Stimulated activated CD8-positive, alpha-beta memory T cell treated with anti-CD3 and anti-CD28 coated beads, Interleukin-12 subunit alpha, Interleukin-12 subunit beta, amount 100 ng/mL, for 24 hours (primary cell): ENCODE measurements around the gene HIPK1.
"Not testable (repeated sequence)": the region's sequence is repeated elsewhere in the genome, so short reads cannot be mapped to it uniquely, and the experiment has no call there.

Experiments
- DNase-seq: peaks from one replicate; pipeline ENCODE4 v3.0.0-alpha.2; 2020; ENCODE audit errors: extremely low read depth

The HIPK1 gene

GRCh38 chr1:113945329-113945728 is 16.2 kb downstream of the HIPK1 start:
- no peak for DNase-seq

- DNase-seq, result no peak
Measured at GRCh38 chr1:113946112-113946511, 17.0 kb downstream of the HIPK1 start.

GRCh38 chr1:113946678-113947387 is 17.7 kb downstream of the HIPK1 start:
- DNase-seq, result no peak

- DNase-seq, result no peak
Measured at GRCh38 chr1:113947388-113948107, 18.4 kb downstream of the HIPK1 start.

DNA sequence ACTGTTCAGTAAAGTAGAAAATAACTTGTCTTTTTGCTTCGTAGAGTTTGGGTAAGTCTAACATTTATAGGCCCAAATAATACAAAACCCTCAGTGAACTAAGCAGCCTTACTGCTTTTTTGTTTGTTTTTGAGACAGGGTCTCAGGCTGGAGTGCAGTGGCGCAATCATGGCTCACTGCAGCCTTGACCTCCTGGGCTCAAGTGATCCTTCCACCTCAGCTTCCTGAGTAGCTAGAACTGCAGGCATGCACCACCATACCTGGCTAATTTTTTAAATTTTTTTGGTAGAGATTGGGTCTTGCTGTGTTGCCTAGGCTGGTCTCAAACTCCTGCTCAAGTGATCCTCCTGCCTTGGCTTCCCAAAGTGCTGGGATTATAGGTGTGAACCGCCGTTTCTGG is 19.0 kb downstream of the HIPK1 start:
- DNase-seq, result not testable (repeated sequence)

DNA sequence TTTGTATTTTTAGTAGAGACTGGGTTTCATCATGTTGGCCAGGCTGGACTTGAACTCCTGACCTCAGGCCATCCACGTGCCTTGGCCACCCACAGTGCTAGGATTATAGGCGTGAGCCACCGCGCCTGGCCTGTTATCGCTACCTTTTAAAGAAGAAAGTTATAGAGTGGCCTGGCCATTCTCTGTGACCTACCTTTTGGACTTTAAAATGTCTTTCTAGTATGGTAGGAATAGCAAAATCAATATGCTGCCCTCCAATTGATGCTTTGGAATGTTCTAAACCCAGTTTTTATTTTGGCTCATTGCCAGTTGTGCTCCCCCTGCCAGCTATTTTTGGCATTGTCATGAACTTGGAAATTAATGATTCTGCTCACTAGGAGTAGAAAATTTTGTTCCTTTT is 19.9 kb downstream of the HIPK1 start:
- no peak for DNase-seq

- DNase-seq, result no peak
Measured at GRCh38 chr1:113950908-113951307, 21.8 kb downstream of the HIPK1 start.

GRCh38 chr1:113951719-113952118 is 22.6 kb downstream of the HIPK1 start:
- DNase-seq, result no peak

GRCh38 chr1:113957984-113958383 is 28.9 kb downstream of the HIPK1 start:
- no peak for DNase-seq

- no peak for DNase-seq
Measured at GRCh38 chr1:113958691-113959090, 29.6 kb downstream of the HIPK1 start.

DNA sequence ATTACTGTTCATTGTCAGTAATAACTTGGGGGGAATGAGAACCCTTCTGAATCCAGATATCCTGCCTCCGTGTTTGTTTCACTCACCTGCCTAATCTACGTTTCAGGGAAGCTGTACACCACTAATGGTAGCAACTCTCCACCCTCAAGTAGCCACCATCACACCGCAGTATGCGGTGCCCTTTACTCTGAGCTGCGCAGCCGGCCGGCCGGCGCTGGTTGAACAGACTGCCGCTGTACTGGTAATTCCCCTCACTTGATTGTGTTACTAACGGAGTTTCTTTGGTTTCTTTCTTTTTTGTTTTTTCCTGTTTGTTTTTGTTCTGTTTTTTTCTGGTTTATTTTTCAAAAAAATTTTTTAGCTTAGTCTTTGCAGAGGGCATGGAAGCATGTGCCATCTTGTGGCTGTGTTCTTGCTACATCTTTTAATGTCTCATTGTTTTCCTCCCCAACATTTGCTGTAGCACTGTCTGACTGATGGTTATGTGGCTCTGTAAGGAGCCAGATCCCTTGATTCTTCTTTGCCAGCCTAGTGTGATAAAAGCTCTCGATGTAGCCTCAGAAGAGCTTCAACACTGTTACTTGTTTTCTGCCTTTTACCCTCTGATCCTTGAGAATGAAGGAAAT is 34.3 kb downstream of the HIPK1 start:
- DNase-seq, result no peak

- DNase-seq, result no peak
Measured at GRCh38 chr1:113965703-113966412, 36.7 kb downstream of the HIPK1 start.

- no peak for DNase-seq
Measured at GRCh38 chr1:113972954-113973353, 43.8 kb downstream of the HIPK1 start.

DNA sequence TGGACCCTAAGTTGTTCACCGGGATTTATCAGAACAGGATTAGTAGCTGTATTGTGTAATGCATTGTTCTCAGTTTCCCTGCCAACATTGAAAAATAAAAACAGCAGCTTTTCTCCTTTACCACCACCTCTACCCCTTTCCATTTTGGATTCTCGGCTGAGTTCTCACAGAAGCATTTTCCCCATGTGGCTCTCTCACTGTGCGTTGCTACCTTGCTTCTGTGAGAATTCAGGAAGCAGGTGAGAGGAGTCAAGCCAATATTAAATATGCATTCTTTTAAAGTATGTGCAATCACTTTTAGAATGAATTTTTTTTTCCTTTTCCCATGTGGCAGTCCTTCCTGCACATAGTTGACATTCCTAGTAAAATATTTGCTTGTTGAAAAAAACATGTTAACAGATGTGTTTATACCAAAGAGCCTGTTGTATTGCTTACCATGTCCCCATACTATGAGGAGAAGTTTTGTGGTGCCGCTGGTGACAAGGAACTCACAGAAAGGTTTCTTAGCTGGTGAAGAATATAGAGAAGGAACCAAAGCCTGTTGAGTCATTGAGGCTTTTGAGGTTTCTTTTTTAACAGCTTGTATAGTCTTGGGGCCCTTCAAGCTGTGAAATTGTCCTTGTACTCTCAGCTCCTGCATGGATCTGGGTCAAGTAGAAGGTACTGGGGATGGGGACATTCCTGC is 46.2 kb downstream of the HIPK1 start:
- no peak for DNase-seq

DNA sequence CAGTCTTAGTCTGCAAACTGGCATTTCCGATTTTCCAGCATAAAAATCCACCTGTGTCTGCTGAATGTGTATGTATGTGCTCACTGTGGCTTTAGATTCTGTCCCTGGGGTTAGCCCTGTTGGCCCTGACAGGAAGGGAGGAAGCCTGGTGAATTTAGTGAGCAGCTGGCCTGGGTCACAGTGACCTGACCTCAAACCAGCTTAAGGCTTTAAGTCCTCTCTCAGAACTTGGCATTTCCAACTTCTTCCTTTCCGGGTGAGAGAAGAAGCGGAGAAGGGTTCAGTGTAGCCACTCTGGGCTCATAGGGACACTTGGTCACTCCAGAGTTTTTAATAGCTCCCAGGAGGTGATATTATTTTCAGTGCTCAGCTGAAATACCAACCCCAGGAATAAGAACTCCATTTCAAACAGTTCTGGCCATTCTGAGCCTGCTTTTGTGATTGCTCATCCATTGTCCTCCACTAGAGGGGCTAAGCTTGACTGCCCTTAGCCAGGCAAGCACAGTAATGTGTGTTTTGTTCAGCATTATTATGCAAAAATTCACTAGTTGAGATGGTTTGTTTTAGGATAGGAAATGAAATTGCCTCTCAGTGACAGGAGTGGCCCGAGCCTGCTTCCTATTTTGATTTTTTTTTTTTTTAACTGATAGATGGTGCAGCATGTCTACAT is 47.6 kb downstream of the HIPK1 start:
- no peak for DNase-seq

GRCh38 chr1:113977906-113978305 is 48.8 kb downstream of the HIPK1 start:
- no peak for DNase-seq

DNA sequence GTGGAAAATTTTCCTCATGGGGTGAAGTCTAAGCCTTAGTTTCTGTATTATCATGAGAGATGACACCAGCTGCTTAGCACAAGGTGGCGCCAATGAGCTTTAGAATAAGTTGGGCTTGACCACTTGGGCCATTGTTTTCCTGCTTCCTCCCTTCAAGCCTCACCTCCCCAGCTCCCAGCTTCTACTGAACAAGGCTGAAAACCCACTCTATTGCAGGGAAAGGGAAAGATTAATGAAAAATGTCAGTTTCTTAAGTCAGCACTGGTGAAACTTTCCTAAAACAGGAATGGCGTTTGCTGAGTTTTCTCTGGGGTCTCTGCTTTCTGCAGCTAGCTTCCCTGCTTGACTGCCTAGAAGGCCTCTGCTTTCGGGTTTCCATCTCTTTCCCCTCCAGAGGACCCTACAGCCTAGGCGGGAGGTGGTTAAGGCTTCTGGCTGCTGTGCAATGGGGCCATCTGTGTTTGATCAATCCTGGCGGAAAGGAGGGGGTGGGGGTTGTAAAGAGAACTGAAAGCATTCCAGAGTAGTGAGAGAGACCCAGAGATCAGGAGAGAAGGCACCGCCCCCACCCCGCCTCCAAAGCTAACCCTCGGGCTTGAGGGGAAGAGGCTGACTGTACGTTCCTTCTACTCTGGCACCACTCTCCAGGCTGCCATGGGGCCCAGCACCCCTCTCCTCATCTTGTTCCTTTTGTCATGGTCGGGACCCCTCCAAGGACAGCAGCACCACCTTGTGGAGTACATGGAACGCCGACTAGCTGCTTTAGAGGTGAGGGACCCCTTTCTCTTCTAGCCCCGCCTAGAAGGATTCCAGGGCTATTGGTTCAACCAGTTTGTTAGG is 50.0 kb downstream of the HIPK1 start, which contains the start of gene OLFML3:
OLFML3 (plus strand) TSS at position 612 of the 840 bp plus-strand sequence; CDS start at position 655, 43 bp downstream.
- DNase-seq, result no peak

DNA sequence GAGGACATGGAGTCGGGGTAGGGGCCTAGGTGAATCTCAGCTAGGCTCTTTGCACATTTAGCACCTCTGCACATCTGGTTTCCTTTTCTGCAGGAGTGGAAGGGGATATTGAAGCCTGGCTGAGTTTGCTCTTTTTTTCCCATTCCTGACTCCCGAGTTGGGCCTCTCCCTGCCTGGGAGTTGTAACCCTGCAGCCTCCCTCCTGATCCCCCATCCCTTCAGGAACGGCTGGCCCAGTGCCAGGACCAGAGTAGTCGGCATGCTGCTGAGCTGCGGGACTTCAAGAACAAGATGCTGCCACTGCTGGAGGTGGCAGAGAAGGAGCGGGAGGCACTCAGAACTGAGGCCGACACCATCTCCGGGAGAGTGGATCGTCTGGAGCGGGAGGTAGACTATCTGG is 51.0 kb downstream of the HIPK1 start:
- no peak for DNase-seq

DNA sequence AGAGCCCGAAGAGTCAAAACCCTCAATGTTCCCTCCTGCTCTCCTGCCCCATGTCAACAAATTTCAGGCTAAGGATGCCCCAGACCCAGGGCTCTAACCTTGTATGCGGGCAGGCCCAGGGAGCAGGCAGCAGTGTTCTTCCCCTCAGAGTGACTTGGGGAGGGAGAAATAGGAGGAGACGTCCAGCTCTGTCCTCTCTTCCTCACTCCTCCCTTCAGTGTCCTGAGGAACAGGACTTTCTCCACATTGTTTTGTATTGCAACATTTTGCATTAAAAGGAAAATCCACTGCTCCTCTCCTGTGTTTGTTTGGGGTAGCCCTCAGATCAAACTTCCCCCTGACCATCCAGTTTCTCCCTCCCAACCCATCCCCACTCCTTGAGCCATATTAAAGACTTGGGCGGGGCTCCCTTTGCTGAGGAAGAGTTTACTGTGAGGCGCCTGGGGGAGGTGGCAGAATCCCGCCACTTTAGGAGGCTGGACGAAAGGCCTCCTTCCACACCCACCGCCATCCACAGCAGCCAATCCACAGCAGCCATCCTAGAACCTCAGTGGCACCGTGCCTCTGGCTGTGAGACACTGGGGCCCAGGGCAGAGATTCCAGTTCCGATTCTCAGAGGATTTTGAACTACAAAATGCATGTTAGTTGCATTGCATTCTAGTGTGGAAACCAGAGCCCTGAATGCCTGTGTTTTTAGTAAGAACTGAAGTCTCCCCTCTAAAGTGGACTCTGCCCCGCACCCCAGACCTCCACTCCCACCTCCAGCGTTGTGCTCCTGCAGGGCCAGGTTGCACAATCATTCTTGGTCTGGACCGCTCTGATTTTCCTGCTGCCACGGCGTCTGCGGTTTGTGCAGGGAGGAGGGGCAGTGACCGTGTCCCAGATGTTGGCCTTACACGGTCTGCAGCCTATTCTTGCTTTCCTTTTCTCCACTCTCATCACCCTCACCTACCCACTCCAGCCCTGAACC is 53.1 kb downstream of the HIPK1 start:
- no peak for DNase-seq
